Motor neuron (in vitro differentiated cells): Measurements from ENCODE around the gene CCDC171. TPM values are rescaled to one million over a fixed set of nuclear protein-coding genes. Genes with fewer than 3 reads are reported as not detected.

ENCODE experiments used
- ATAC-seq, 8 experiments: fragments of 200-7000 bp; cut with Tn5 transposase; replicated peaks in 6 of 8; 2 replicates each; pipeline ENCODE4 v1.8.0; 2021; ENCODE audit warnings: mild to moderate bottlenecking in 8 of 8, moderate library complexity in 8 of 8
- H3K27ac ChIP-seq, 2 donors: fragments of 250-450 bp; sonication (Bioruptor Pico); 2 replicates each; pipeline ENCODE4 v1.9.0; 2021; ENCODE audit warnings: antibody characterized with exemption in 2 of 2, mild to moderate bottlenecking in 2 of 2, moderate library complexity in 1 of 2
- H3K4me1 ChIP-seq, 2 donors: fragments of 250-450 bp; sonication (Bioruptor Pico); replicated peaks in 1 of 2; 2 replicates each; pipeline ENCODE4 v1.6.1; 2021; ENCODE audit warnings: antibody characterized with exemption in 2 of 2, mild to moderate bottlenecking in 2 of 2, moderate library complexity in 1 of 2
- H3K4me3 ChIP-seq, 5 donors: fragments of 250-450 bp; sonication (Bioruptor Pico); 2 replicates each; pipeline ENCODE4 v1.9.0; 2021; ENCODE audit warnings: antibody characterized with exemption in 5 of 5, mild to moderate bottlenecking in 5 of 5, moderate library complexity in 4 of 5
- WGBS, 10 experiments: fragments of 450-650 bp; shearing (Covaris generic); methylation state at CpG; one replicate each; pipeline ENCODE4 v1.0.0; 2022; 5-methylcytosine and 5-hydroxymethylcytosine counted together
- in situ Hi-C, 9 experiments: fragments of 400-800 bp; cut with MboI; loops; one replicate each; pipeline ENCODE4 v1.15.0; 2021; ENCODE audit warnings: low sequenced_read_pairs in 9 of 9, low pct_unique_long_range_greater_than_20kb in 2 of 9; ENCODE audit not compliant: unreplicated experiment in 9 of 9
- total RNA-seq, 8 experiments: library from RNA; unstranded; fragments of 300-600 nt; gene quantifications; 2 replicates each; pipeline versions ENCODE4 v1.2.3 to v1.2.4, GENCODE V29; 2022

The CCDC171 gene
- total RNA-seq, 8 experiments from 2014 or later, result 4.0 to 15.1 (median 8.4) TPM

DNA sequence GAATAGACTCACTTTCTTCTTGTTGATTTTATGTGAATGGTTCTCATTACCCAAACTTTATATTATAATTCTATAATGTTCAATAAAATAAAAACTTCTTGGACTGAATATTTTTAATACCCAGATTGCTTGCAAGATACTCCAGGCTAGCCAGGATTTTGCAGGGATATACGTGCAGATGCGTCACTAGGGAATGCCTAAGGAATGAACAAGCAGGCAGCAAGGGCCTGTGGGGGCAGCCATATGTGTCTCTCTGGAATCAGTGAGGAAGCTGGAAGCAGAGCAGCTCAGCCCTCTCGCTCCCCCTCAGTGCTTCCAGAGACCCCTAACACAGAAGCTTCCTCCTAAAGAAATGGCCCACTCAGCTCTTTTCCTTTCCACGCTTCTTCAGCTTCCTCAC lies 457.4 kb downstream of the CCDC171 start:
- H3K27ac ChIP-seq, result no peak overlapping the region
- H3K4me1 ChIP-seq, result no peaks in the 10 kb centered on the region
- in situ Hi-C loops, result loop anchor here in 1 of 9 experiments (25.0 kb wide), 1 partner anchor 123 kb away; no protein-coding TSS in a partner anchor
- ATAC-seq, result no peak
- no peak overlapping the region for H3K4me3 ChIP-seq
- WGBS, 10 experiments, result 73 to 100% (median 93%) methylated on average over 1 to 4 of the region's 4 CpGs; no CpG with 5 or more reads in 2 of the 10 experiments

- in situ Hi-C loops, result loop anchor here in 1 of 9 experiments (25.0 kb wide), 1 partner anchor 125 kb away; no protein-coding TSS in a partner anchor
- WGBS, 10 experiments, result 20 to 100% (median 80%) methylated on average over 1 to 2 of the region's 2 CpGs; no CpG with 5 or more reads in 5 of the 10 experiments
- H3K27ac ChIP-seq, result no peak overlapping the region
- peak in 1 of 8 experiments; percentile 48 for ATAC-seq
- no peaks in the 10 kb centered on the region for H3K4me1 ChIP-seq
- H3K4me3 ChIP-seq, result no peak overlapping the region
Measured at GRCh38 chr9:16012621-16013020, 459.8 kb downstream of the CCDC171 start.

DNA sequence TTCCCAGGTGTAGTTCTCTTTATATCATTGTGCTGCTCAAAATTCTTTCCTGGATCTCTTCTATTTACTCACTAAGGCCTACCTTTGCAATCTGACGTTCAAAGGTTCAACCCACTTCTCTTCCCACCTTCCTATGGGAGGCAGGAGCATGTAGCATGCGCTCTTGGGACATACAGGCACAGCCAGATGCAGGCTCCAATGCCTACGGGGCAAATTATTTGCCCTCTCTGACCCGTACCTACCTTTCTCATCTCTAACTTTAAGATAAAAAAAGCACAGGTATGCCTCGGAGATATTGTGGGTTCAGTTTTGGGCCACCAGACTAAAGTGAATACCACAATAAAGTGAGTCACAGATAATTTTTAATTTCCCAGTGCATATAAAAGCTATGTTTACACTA lies 460.5 kb downstream of the CCDC171 start:
- in situ Hi-C loops, result loop anchor here in 1 of 9 experiments (25.0 kb wide), 1 partner anchor 126 kb away; no protein-coding TSS in a partner anchor
- Histone ChIP-seq H3K4me1 (no peaks in the 10 kb centered on the region), H3K27ac (no peak overlapping the region), H3K4me3 (no peak overlapping the region)
- ATAC-seq, result no peak
- 71 to 100% (median 88%) methylated on average over 1 to 5 of the region's 5 CpGs; no CpG with 5 or more reads in 2 of the 10 experiments for WGBS, 10 experiments

GRCh38 chr9:16013826-16014225 lies 461.0 kb downstream of the CCDC171 start:
- H3K4me1 ChIP-seq, result no peaks in the 10 kb centered on the region
- ATAC-seq, result peak in 2 of 8 experiments; percentile 33 to 36
- H3K4me3 ChIP-seq, result no peak overlapping the region
- 57 to 100% (median 85%) methylated on average over 1 of the region's 1 CpG; no CpG with 5 or more reads in 4 of the 10 experiments for WGBS, 10 experiments
- no peak overlapping the region for H3K27ac ChIP-seq
- in situ Hi-C loops, result loop anchor here in 1 of 9 experiments (25.0 kb wide), 1 partner anchor 127 kb away; no protein-coding TSS in a partner anchor

DNA sequence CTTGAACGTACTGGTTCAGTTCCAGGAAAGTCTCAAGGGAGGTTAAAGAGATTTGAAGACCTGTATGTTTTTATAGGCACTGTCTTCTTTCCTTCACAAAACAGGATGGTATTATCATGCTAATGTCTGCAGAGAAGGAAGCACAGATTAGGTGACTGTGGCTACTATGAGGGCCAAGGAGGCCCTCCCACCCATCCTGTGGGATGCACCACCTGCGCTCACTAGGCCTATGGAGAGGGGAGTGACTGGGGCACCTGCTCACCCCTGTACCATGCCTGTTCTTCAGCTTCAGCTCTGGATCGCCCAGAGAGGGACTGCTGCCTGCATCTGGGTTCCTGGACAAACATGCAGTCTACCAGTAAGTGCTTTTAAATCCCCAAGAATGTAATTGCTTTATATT lies 469.4 kb downstream of the CCDC171 start:
- H3K4me1 ChIP-seq, result peaks cover 0 to under 1% of the 10 kb centered on the region in 2 donors
- in situ Hi-C loops, result loop anchor here in 1 of 9 experiments (25.0 kb wide), 1 partner anchor 135 kb away; no protein-coding TSS in a partner anchor
- no peak for ATAC-seq
- no peak overlapping the region for H3K27ac ChIP-seq
- H3K4me3 ChIP-seq, result no peak overlapping the region
- 56 to 100% (median 82%) methylated on average over 1 to 3 of the region's 3 CpGs; no CpG with 5 or more reads in 2 of the 10 experiments for WGBS, 10 experiments

- Histone ChIP-seq H3K27ac (no peak overlapping the region), H3K4me1 (peaks cover 0 to 2% of the 10 kb centered on the region in 2 donors), H3K4me3 (no peak overlapping the region)
- in situ Hi-C loops, result loop anchor here in 1 of 9 experiments (25.0 kb wide), 1 partner anchor 136 kb away; no protein-coding TSS in a partner anchor
- WGBS, 10 experiments, result 0 to 83% (median 21%) methylated on average over 1 of the region's 1 CpG; no CpG with 5 or more reads in 2 of the 10 experiments
- ATAC-seq, result peak in 3 of 8 experiments; percentile 56 to 89 (median 87)
Measured at GRCh38 chr9:16023446-16023845, 470.6 kb downstream of the CCDC171 start.

Other genes starting within 250 kb of the CCDC171 start
- gene TTC39B, start 245.8 kb upstream of the CCDC171 start, total RNA-seq, result 10 to 100 TPM in 1 of 8 experiments, 1 to 10 TPM in 7; 1.4 to 10.6 (median 4.5) TPM
- gene SNAPC3, start 130.2 kb upstream of the CCDC171 start, total RNA-seq, result 10 to 100 TPM; 33.2 to 45.5 (median 40.2) TPM
- gene PSIP1, start 42.1 kb upstream of the CCDC171 start, total RNA-seq, result 100 to 1,000 TPM in 6 of 8 experiments, 10 to 100 TPM in 2; 39.4 to 187 (median 124) TPM